HG02938 (cell line): Measurements from ENCODE around the gene TBR1.

Source experiments
- ATAC-seq: cut with Tn5 transposase; IDR thresholded peaks from one replicate; pipeline ENCODE4 v1.9.1; 2021; ENCODE audit warnings: mild to moderate bottlenecking, moderate library complexity; ENCODE audit not compliant: unreplicated experiment

The TBR1 gene

GRCh38 chr2:161426922-161427663 is 11.0 kb downstream of the TBR1 start:
- no peak for ATAC-seq

- ATAC-seq = no peak
Observed at GRCh38 chr2:161427664-161428587, 11.8 kb downstream of the TBR1 start.

GRCh38 chr2:161430386-161430785 is 14.3 kb downstream of the TBR1 start:
- no peak for ATAC-seq

- no peak for ATAC-seq
Observed at GRCh38 chr2:161432107-161432506, 16.0 kb downstream of the TBR1 start.

GRCh38 chr2:161434118-161434517 is 18.0 kb downstream of the TBR1 start:
- no peak for ATAC-seq

GRCh38 chr2:161436411-161436810 is 20.3 kb downstream of the TBR1 start:
- no peak for ATAC-seq

GRCh38 chr2:161438598-161438997 is 22.5 kb downstream of the TBR1 start:
- ATAC-seq = no peak

GRCh38 chr2:161445097-161445496 is 29.0 kb downstream of the TBR1 start:
- no peak for ATAC-seq

- no peak for ATAC-seq
Observed at GRCh38 chr2:161448431-161448830, 32.3 kb downstream of the TBR1 start.

GRCh38 chr2:161471631-161472030 is 55.5 kb downstream of the TBR1 start:
- no peak for ATAC-seq

GRCh38 chr2:161474920-161475319 is 58.8 kb downstream of the TBR1 start:
- ATAC-seq = no peak
